ENCODE data around the gene BMP5. TPM values are rescaled to one million over a fixed set of nuclear protein-coding genes. Genes with fewer than 3 reads are reported as not detected.

BMP5 gene
- total and polyA plus RNA-seq, 2 donors (not counting 1 experiment from before 2014, with no cell fraction given): 1.5 TPM; not detected in 1

GRCh38 chr6:55866128-55866527 lies 9.3 kb downstream of the BMP5 start:
- H4K20me1 ChIP-seq (ENCODE audit: control insufficient read depth, extremely low read depth, insufficient read depth, low read length): no peaks in the 10 kb centered on the region
- H3K27ac ChIP-seq (ENCODE audit: insufficient read depth, low read length): no peak overlapping the region
- H3K4me3 ChIP-seq (replicated peaks in 1 of 4; ENCODE audit: control extremely low read depth in 1 of 4, insufficient read depth in 1 of 4, low read depth in 3 of 4, low read length in 4 of 4): no peak overlapping the region
- H3K36me3 ChIP-seq (ENCODE audit: control insufficient read depth, insufficient read depth, low read length): no peaks in the 10 kb centered on the region
- no peak overlapping the region for H3K4me2 ChIP-seq (ENCODE audit: extremely low read depth, insufficient read depth, low read length)
- H3K9ac ChIP-seq (ENCODE audit: insufficient read depth, low read length): no peak overlapping the region
- no peaks in the 10 kb centered on the region for H3K79me2 ChIP-seq (ENCODE audit: control insufficient read depth, insufficient read depth, low read length)
- TF ChIP-seq EZH2 (IDR thresholded peaks at IDR 0.05; ENCODE audit: low read length, missing control alignments) (no peak), CTCF (conservative IDR thresholded peaks at IDR 0.05 in 1 of 2, IDR thresholded peaks at IDR 0.05 in 1 of 2; ENCODE audit: low read depth in 1 of 2, low read length in 2 of 2) (no peak)
- no peaks in the 10 kb centered on the region for H3K9me3 ChIP-seq (ENCODE audit: control insufficient read depth, insufficient read depth, low read depth, low read length)
- no peaks in the 10 kb centered on the region for H3K27me3 ChIP-seq (ENCODE audit: control insufficient read depth, insufficient read depth, low read length)
- no peak overlapping the region for H2AFZ ChIP-seq (ENCODE audit: low read length)
- peak in 1 of 2 donors; percentile 10 for DNase-seq (ENCODE audit: low read depth in 2 of 2)
- no peaks in the 10 kb centered on the region for H3K4me1 ChIP-seq (ENCODE audit: control insufficient read depth, extremely low read depth, insufficient read depth, low read length)

GRCh38 chr6:55853008-55854001 lies 22.1 kb downstream of the BMP5 start:
- Histone ChIP-seq H3K4me2 (ENCODE audit: extremely low read depth, insufficient read depth, low read length) (no peak overlapping the region), H3K9me3 (ENCODE audit: control insufficient read depth, insufficient read depth, low read depth, low read length) (no peaks in the 10 kb centered on the region), H4K20me1 (ENCODE audit: control insufficient read depth, extremely low read depth, insufficient read depth, low read length) (no peaks in the 10 kb centered on the region), H3K79me2 (ENCODE audit: control insufficient read depth, insufficient read depth, low read length) (no peaks in the 10 kb centered on the region), H3K36me3 (ENCODE audit: control insufficient read depth, insufficient read depth, low read length) (no peaks in the 10 kb centered on the region), H3K27me3 (ENCODE audit: control insufficient read depth, insufficient read depth, low read length) (no peaks in the 10 kb centered on the region), H3K4me1 (ENCODE audit: control insufficient read depth, extremely low read depth, insufficient read depth, low read length) (no peaks in the 10 kb centered on the region), H2AFZ (ENCODE audit: low read length) (no peak overlapping the region), H3K27ac (ENCODE audit: insufficient read depth, low read length) (no peak overlapping the region), H3K4me3 (replicated peaks in 1 of 4; ENCODE audit: control extremely low read depth in 1 of 4, insufficient read depth in 1 of 4, low read depth in 3 of 4, low read length in 4 of 4) (no peak overlapping the region), H3K9ac (ENCODE audit: insufficient read depth, low read length) (no peak overlapping the region)
- no peak for TF ChIP-seq EZH2 (IDR thresholded peaks at IDR 0.05; ENCODE audit: low read length, missing control alignments)
- no peak for TF ChIP-seq CTCF (conservative IDR thresholded peaks at IDR 0.05 in 1 of 2, IDR thresholded peaks at IDR 0.05 in 1 of 2; ENCODE audit: low read depth in 1 of 2, low read length in 2 of 2)
- no peak for DNase-seq (ENCODE audit: low read depth in 2 of 2)

GRCh38 chr6:55841341-55841740 lies 34.0 kb downstream of the BMP5 start:
- no peak overlapping the region for H2AFZ ChIP-seq (ENCODE audit: low read length)
- H3K27ac ChIP-seq (ENCODE audit: insufficient read depth, low read length): no peak overlapping the region
- TF ChIP-seq EZH2 (IDR thresholded peaks at IDR 0.05; ENCODE audit: low read length, missing control alignments): no peak
- no peak for TF ChIP-seq CTCF (conservative IDR thresholded peaks at IDR 0.05 in 1 of 2, IDR thresholded peaks at IDR 0.05 in 1 of 2; ENCODE audit: low read depth in 1 of 2, low read length in 2 of 2)
- no peak overlapping the region for H3K4me2 ChIP-seq (ENCODE audit: extremely low read depth, insufficient read depth, low read length)
- H4K20me1 ChIP-seq (ENCODE audit: control insufficient read depth, extremely low read depth, insufficient read depth, low read length): no peaks in the 10 kb centered on the region
- no peak overlapping the region for H3K9ac ChIP-seq (ENCODE audit: insufficient read depth, low read length)
- H3K79me2 ChIP-seq (ENCODE audit: control insufficient read depth, insufficient read depth, low read length): no peaks in the 10 kb centered on the region
- no peaks in the 10 kb centered on the region for H3K36me3 ChIP-seq (ENCODE audit: control insufficient read depth, insufficient read depth, low read length)
- no peak for DNase-seq (ENCODE audit: low read depth in 2 of 2)
- no peaks in the 10 kb centered on the region for H3K27me3 ChIP-seq (ENCODE audit: control insufficient read depth, insufficient read depth, low read length)
- no peaks in the 10 kb centered on the region for H3K4me1 ChIP-seq (ENCODE audit: control insufficient read depth, extremely low read depth, insufficient read depth, low read length)
- no peak overlapping the region for H3K4me3 ChIP-seq (replicated peaks in 1 of 4; ENCODE audit: control extremely low read depth in 1 of 4, insufficient read depth in 1 of 4, low read depth in 3 of 4, low read length in 4 of 4)
- no peaks in the 10 kb centered on the region for H3K9me3 ChIP-seq (ENCODE audit: control insufficient read depth, insufficient read depth, low read depth, low read length)
